Right hindlimb (tissue), 1 donor: ENCODE results near the gene SQSTM1.

Experiments used
- DNase-seq: peaks from one replicate; pipeline ENCODE4 v3.0.0-alpha.2; 2018

SQSTM1 gene

GRCh38 chr5:179806250-179807048 is 14.3 kb upstream of the SQSTM1 start, which contains the start of gene MGAT4B:
TSS of gene MGAT4B (minus strand) at chr5:179806866. CDS start at chr5:179806583, 283 bp downstream.
- peak; percentile 83 for DNase-seq

DNA sequence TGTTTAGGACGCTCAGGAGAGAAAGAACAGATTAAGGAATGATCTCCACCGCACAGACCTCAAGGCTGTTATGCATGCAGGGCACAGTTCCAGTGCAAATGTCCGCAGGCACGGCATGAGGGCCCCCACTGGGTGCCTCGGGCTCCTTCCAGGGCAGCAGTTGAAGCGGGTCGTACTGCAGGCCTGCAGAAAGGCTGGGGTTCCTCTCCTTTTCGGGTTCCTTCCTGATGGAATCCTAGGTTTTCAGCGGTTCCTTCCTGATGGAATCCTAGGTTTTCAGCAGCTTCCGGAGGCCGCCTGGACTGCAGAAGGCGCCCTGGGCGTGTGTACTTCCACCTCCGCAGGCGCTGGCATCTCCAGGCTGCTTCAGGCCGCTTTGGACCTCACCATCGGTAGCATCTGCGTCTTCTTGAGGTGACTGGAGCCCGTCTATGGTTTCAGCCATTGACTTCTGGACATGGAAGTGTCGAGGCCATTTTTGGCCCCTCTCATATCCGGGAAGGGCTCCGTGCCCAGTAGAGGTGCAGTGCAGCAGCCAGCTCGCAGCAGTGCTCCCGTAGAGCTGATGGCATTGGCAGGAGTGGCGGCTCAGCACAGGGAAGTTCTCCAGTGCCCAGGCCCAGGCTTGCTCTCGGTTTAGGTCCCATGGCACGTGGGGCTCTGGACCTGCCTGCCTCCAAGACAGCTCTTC is 8.4 kb upstream of the SQSTM1 start:
- no peak for DNase-seq

GRCh38 chr5:179812997-179813607 is 7.6 kb upstream of the SQSTM1 start:
- no peak for DNase-seq

DNA sequence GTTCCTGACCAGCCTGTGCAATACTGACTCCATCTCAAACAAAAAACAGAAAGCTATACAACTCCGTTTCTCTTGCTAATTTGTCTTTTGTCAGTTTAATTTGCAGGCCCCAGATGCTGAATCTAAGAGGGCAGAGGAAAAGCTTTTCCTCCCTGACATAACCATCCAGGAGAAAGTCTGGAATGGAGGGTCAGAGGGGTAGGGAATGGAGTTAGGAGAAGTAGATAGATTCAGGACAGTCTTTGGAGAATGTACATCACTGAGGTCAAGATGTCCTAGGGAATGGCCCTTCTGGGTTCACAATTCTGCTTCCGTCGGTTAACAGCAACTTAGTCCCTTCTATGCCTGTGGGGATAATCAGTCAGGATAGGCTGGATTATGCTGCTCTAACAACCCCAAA is 6.6 kb upstream of the SQSTM1 start:
- no peak for DNase-seq

- DNase-seq, result no peak
These were observed 5.0 kb upstream of the SQSTM1 start for GRCh38 chr5:179815491-179816249.

GRCh38 chr5:179816401-179816795 is 4.3 kb upstream of the SQSTM1 start:
- DNase-seq, result no peak

- DNase-seq, result peak; percentile 32
These were observed 3.8 kb upstream of the SQSTM1 start for GRCh38 chr5:179816796-179817469.

DNA sequence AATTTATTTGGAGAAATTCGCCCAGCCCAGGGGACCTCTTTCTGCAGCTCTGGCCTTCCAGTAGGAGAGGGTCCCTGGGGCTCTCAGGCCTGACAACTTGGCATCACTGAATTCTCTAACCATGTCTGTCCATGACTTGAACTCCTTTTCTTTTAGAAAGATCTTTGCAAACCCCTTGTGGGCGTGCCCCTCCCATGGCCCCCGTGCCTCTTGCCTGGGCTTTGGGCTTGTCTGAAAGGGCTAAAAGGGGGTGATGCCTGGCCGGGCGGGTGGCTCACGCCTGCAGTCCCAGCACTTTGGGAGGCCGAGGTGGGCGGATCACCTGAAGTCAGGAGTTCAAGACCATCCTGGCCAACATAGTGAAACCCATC is 3.2 kb upstream of the SQSTM1 start:
- no peak for DNase-seq

GRCh38 chr5:179817890-179818745 is 2.6 kb upstream of the SQSTM1 start:
- peak; percentile 27 for DNase-seq

GRCh38 chr5:179818746-179819295 is 1.9 kb upstream of the SQSTM1 start:
- DNase-seq, result peak; percentile 90

DNA sequence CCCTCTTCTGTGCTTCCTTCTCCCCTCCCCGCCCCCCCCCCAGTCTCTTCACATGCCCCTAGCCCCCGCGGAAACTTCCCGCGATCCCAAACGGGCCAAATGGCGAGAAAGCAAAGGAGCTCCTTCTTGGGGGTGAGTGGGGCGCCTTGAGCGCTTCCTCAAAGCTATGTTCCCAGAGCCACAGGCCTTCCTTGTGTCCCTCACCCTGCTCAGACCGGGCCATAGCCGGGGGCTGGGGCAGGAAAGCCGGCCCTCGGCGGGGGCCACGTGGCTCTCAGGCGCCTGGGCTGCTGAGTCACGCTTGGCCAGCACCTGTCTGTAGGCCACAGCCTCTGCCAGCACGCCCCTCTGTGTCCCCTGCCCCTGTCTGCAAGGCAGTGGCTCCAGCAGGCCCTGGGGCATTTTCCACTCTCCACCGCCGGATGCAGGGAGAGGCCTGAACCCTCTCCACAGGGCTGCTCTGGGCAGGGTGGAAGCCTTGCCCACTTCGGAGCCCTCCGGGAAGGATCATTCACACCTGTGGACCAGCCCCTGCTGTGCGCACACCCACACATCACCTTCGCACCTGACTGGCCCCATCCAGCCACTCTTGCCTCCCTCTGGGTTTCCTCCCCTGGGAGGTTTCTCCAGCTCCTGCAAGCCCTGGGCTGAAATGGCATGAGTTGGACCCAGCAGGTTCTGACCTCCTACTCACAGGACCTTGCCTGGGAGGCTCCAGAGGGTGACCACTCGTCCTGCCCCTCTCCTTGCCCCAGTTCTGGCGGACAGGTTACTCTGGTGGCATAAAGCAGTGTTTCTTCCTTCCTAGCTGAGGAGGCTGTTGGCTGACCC is 1.2 kb upstream of the SQSTM1 start:
- peak; percentile 67 for DNase-seq

DNA sequence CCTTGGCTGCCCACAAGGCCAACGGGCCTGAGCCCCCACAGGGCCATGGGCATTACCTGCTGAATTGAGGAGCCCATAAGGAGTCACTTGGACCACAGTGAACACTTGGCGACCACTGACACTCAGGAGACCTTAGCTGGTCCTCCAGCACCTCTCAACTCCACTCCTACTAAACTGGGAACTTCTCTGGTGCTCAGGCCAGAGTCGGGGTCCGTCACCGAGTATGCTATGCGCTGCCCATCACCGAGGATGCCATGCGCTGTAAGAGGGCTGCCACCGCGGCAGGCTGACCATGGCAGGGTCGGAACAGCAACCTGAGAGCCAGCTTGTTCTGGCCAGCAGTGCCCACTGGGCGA is 600 bp upstream of the SQSTM1 start:
- DNase-seq, result no peak

DNA sequence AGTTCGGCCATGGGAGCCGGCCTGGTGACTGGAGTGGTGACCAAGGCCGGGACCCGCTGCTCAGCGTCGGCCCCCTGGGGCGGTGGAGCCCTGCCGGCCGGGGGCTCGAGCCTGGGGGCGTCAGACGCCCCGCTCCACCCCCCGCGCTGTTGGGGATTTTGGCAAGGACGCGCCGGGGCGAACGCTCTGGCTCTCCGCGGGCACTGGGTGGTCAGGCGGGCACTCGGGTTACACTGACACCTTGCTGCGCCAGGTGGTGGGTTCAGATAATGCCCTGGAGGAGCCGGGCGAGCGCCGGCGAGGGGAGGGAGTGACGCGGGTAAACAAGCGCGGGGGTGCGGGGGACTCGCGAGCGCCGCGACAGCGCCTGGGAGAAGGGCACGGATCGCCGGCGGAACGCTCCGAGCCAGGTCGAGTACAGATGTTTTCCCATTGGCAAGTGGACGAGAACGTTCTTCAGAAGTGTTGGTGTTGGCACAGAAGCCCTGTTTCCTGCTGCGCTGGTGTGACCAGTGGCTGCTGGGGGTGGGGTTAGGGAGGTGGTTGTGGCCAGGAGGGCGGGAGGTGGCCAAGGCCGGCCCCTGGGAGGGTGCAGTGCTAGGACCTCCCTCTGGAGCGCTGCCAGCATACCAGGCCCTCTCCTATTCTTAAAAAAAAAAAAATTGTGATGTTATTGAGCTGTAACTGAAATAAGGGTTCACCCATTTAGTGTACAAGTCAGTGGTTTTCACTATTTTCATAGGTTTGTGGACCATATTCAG is 773 bp downstream of the SQSTM1 start:
- DNase-seq, result peak; percentile 96

DNA sequence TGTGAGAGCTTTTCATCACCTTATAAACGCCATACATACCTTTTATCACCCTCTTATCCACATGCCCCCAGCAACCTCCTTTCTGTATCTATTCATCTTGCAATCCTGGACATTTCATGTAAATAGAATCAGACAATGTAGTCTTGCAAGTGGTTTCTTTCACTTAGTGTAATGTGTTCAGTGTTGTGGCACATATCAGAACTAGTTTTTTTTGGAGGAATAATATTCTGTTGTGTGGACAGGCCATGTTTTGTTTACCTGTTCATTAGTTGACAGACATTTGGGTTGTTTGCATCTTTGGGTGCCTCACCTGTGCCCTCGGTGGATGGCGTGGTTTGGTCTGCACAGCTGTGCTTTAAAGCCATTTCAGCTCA is 1.3 kb downstream of the SQSTM1 start:
- no peak for DNase-seq

DNA sequence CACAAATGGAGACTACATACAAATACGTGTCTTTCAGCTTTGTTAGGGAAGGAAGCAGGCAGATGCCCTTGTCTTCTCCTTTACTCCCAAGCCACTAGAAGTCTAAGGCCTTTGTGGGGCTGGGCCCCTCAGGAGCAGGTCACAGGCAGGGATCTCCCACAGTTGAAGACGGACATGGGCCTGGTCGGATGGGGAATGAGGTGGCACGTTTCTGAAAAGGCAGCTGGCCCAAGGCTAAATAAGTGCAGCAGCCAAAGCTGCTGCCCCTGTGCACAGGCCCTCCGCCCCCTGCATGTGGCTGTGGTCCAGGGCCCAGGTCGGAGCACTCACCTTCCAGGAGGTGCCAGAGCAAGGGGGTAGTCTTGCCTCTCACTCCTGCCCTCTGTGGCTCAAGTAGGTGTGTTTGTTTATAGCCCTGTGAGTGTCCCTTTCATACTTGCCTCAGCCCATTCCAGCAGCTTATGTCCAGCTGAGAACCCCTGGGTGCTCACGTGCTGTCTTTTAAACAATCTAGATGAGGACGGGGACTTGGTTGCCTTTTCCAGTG is 1.8 kb downstream of the SQSTM1 start:
- DNase-seq, result no peak

GRCh38 chr5:179823937-179824744 is 3.4 kb downstream of the SQSTM1 start:
- no peak for DNase-seq

- no peak for DNase-seq
These were observed 4.0 kb downstream of the SQSTM1 start for GRCh38 chr5:179824745-179825112.

DNA sequence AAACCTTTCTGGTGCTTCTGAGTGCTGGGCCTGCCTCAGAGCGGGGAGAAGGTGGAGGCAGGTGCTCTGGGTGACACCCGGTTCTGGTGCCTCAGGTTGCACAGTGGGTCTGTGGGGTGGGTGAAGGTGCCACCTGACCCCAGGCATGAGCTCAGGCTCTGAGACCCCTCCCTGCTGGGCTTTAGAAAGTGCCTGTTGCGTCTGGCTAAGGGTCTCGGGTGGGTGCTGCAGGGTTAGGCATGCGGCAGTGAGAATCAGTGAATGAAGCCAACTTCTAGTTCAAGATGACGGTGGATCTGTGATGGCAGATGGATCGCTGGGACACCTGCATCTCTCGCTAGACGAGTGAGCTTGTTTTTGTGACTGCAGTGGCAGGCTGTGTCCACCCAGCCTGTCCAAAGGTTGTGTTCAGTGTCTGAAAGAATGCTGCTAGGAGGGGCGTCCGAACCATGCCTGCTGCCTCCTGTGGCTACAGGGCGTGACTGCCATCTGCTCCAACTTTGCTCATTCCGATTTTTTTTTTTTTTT is 5.0 kb downstream of the SQSTM1 start:
- DNase-seq, result no peak
